IMR-90 (cell line): ENCODE data around the gene NKAIN2.

ENCODE experiments used
- BHLHE40 ChIP-seq: fragments of 150-350 bp; IDR thresholded peaks from 2 replicates; pipeline ENCODE4 v1.6.1; 2016; ENCODE audit warnings: mild to moderate bottlenecking, low read depth, low read length
- CTCF ChIP-seq: conservative IDR thresholded peaks from 2 replicates; pipeline ENCODE4 v1.5.1; 2012; ENCODE audit warnings: mild to moderate bottlenecking, low read depth, low read length, improper control_type of control experiment
- RAD21 ChIP-seq: IDR thresholded peaks from 2 replicates; pipeline ENCODE4 v1.6.1; 2012; ENCODE audit warnings: low read length, improper control_type of control experiment
- RCOR1 ChIP-seq: IDR thresholded peaks from 2 replicates; pipeline ENCODE4 v1.6.1; 2012; ENCODE audit warnings: mild to moderate bottlenecking, low read length, improper control_type of control experiment; ENCODE audit not compliant: insufficient replicate concordance

GRCh38 chr6:124007266-124007665, 203.6 kb downstream of the NKAIN2 start:
- TF ChIP-seq CTCF (no peak), RCOR1 (no peak), RAD21 (no peak), BHLHE40 (no peak)
